A549 (cell line): ENCODE measurements around the gene CARMIL1. TPM values are rescaled to one million over a fixed set of nuclear protein-coding genes. Genes with fewer than 3 reads are reported as not detected.

Experiments
- ATAC-seq, 2 experiments: fragments of 200-7000 bp in 1 of 2; fragments of >200 bp in 1 of 2; cut with Nextera tagmentation in 1 of 2; cut with Tn5 transposase in 1 of 2; 3 replicates each; pipeline versions ENCODE4 v1.8.0 to v1.9.1; 2018 to 2020; ENCODE audit warnings: mild to moderate bottlenecking in 1 of 2, moderate library complexity in 1 of 2
- CTCF ChIA-PET: fragments of 300-600 bp; sonication (Branson Sonifier 250); formaldehyde crosslinking; extraction: SDS; loops from one replicate; lab custom pipeline; 2021; ENCODE audit warnings: antibody characterized with exemption, inconsistent platforms; lab: Yijun Ruan, JAX
- POLR2A ChIA-PET: fragments of 350-600 bp; formaldehyde crosslinking; extraction: SDS; loops from one replicate; lab custom pipeline; 2021; ENCODE audit warnings: antibody characterized with exemption, inconsistent platforms; lab: Yijun Ruan, JAX
- DNase-seq, 2 experiments: peaks; one replicate each; pipeline versions ENCODE4 v3.0.0 to v3.0.0-alpha.2; 2011 to 2016; ENCODE audit warnings: low read depth in 1 of 2, low spot score in 1 of 2
- FAIRE-seq: peaks from 2 replicates; lab custom pipeline; 2011; peaks lifted over from hg19 to GRCh38; lab: Jason Lieb, UNC
- H3K27ac ChIP-seq, 2 experiments: fragments of >200 bp; sonication (Bioruptor Twin); formaldehyde crosslinking; 3 replicates each; pipeline ENCODE4 v1.5.1; 2016 to 2017
- H3K4me1 ChIP-seq: fragments of >200 bp; sonication (Bioruptor Twin); formaldehyde crosslinking; 3 replicates; pipeline ENCODE4 v1.6.1; 2016
- H3K4me2 ChIP-seq: fragments of >200 bp; sonication (Bioruptor Twin); formaldehyde crosslinking; 3 replicates; pipeline ENCODE4 v1.6.1; 2016
- H3K4me3 ChIP-seq: fragments of >200 bp; sonication (Bioruptor Twin); formaldehyde crosslinking; 3 replicates; pipeline ENCODE4 v1.5.1; 2016
- H3K9me3 ChIP-seq: fragments of >200 bp; sonication (Bioruptor Twin); formaldehyde crosslinking; 3 replicates; pipeline ENCODE4 v1.6.1; 2016
- BHLHE40 ChIP-seq: IDR thresholded peaks from 2 replicates; pipeline ENCODE4 v1.6.1; 2012; ENCODE audit warnings: low read depth, low read length, inconsistent platforms
- CBX8 ChIP-seq: fragments of 200-600 bp; sonication (generic); IDR thresholded peaks from 2 replicates; pipeline ENCODE4 v1.6.1; 2016
- EHF ChIP-seq: fragments of 250-450 bp; sonication (Bioruptor Pico); IDR thresholded peaks from 2 replicates; pipeline ENCODE4 v1.5.0; 2020; ENCODE audit warnings: mild to moderate bottlenecking
- GATA3 ChIP-seq: IDR thresholded peaks from 2 replicates; pipeline ENCODE4 v1.6.1; 2012; ENCODE audit warnings: borderline replicate concordance
- HDAC2 ChIP-seq: fragments of 200-600 bp; sonication (generic); IDR thresholded peaks from 2 replicates; pipeline ENCODE4 v1.6.1; 2016
- HEYL ChIP-seq: fragments of 250-450 bp; sonication (Bioruptor Pico); IDR thresholded peaks from 2 replicates; pipeline ENCODE4 v1.8.0; 2021; ENCODE audit warnings: mild to moderate bottlenecking, moderate library complexity
- HOXA7 ChIP-seq: fragments of 250-450 bp; sonication (Bioruptor Pico); IDR thresholded peaks from 2 replicates; pipeline ENCODE4 v1.5.0; 2020; ENCODE audit warnings: mild to moderate bottlenecking, moderate library complexity
- HOXB13 ChIP-seq: fragments of 250-450 bp; sonication (Bioruptor Pico); IDR thresholded peaks from 2 replicates; pipeline ENCODE4 v1.5.0; 2020; ENCODE audit warnings: low read depth, mild to moderate bottlenecking, moderate library complexity
- JUNB ChIP-seq: fragments of >200 bp; sonication (Bioruptor Twin); formaldehyde crosslinking; IDR thresholded peaks from 2 replicates; pipeline ENCODE4 v1.6.1; 2016
- KDM5A ChIP-seq: fragments of 200-600 bp; sonication (generic); IDR thresholded peaks from 2 replicates; pipeline ENCODE4 v1.6.1; 2016; ENCODE audit warnings: antibody characterized with exemption, mild to moderate bottlenecking
- MAX ChIP-seq: IDR thresholded peaks from 2 replicates; pipeline ENCODE4 v1.6.1; 2012
- NFE2L2 ChIP-seq: fragments of 150-350 bp; conservative IDR thresholded peaks from 2 replicates; pipeline ENCODE4 v1.6.1; 2014; ENCODE audit warnings: low read length
- NR3C1 ChIP-seq: fragments of >200 bp; sonication (Bioruptor Twin); formaldehyde crosslinking; IDR thresholded peaks from 3 replicates; pipeline ENCODE4 v1.6.1; 2017
- PHF8 ChIP-seq: fragments of 200-600 bp; sonication (generic); IDR thresholded peaks from 2 replicates; pipeline ENCODE4 v1.6.1; 2016; ENCODE audit warnings: low read depth, mild to moderate bottlenecking, antibody characterized with exemption, moderate library complexity, borderline replicate concordance
- RARB ChIP-seq: fragments of 250-450 bp; sonication (Bioruptor Pico); IDR thresholded peaks from 2 replicates; pipeline ENCODE4 v1.8.0; 2021; ENCODE audit warnings: mild to moderate bottlenecking, moderate library complexity
- RCOR1 ChIP-seq: fragments of 150-350 bp; IDR thresholded peaks from 2 replicates; pipeline ENCODE4 v1.6.1; 2014; ENCODE audit warnings: antibody characterized with exemption, low read length, low read depth
- REST ChIP-seq: fragments of 200-600 bp; sonication (generic); IDR thresholded peaks from 2 replicates; pipeline ENCODE4 v1.6.1; 2016; ENCODE audit warnings: antibody characterized with exemption, mild to moderate bottlenecking, moderate library complexity
- RNF2 ChIP-seq: fragments of 200-600 bp; sonication (generic); IDR thresholded peaks from 2 replicates; pipeline ENCODE4 v1.6.1; 2016; ENCODE audit warnings: low read depth, mild to moderate bottlenecking, antibody characterized with exemption, moderate library complexity, borderline replicate concordance
- USF2 ChIP-seq: fragments of 450-650 bp; IDR thresholded peaks from 2 replicates; pipeline ENCODE4 v1.6.1; 2014; ENCODE audit warnings: antibody characterized with exemption
- ZC3H11A ChIP-seq: fragments of 450-650 bp; IDR thresholded peaks from 2 replicates; pipeline ENCODE4 v1.6.1; 2014; ENCODE audit warnings: antibody characterized with exemption, mild to moderate bottlenecking
- ZSCAN20 ChIP-seq: fragments of 250-450 bp; sonication (Bioruptor Pico); IDR thresholded peaks from 2 replicates; pipeline ENCODE4 v1.8.0; 2022; ENCODE audit warnings: mild to moderate bottlenecking, moderate library complexity
- WGBS: methylation state at CpG from one replicate; pipeline ENCODE4 v1.1.6; 2017; ENCODE audit errors: missing lambda C conversion rate; 5-methylcytosine and 5-hydroxymethylcytosine counted together
- polyA plus RNA-seq, 4 experiments: library from polyadenylated mRNA; depleted of rRNA in 3 of 4; stranded (reverse); fragments of >200 nt; fragmentation: RNase III in 1 of 4; extraction: RNeasy Plus Mini Kit Qiagen cat#74134 plus additional on column Dnase treatment in 1 of 4; gene quantifications; 2 replicates in 3 of 4; 3 replicates in 1 of 4; pipeline ENCODE4 v1.2.3, GENCODE V29; 2011 to 2017

CARMIL1 gene
- polyA plus RNA-seq, 2 of the 4 experiments (the other 2 are of a cell fraction) = 11.5 to 11.8 TPM

GRCh38 chr6:25494469-25494868 is 215.3 kb downstream of the CARMIL1 start:
- no peak for TF ChIP-seq ZC3H11A
- no peak for TF ChIP-seq RCOR1
- no peak for TF ChIP-seq KDM5A
- FAIRE-seq (no peak), DNase-seq (no peak), ATAC-seq (no peak)
- no peaks in the 10 kb centered on the region for H3K9me3 ChIP-seq
- ChIA-PET POLR2A (no interaction called here), CTCF (interaction anchor here (0.6 to 1.2 kb wide), 2 partner anchors 228 to 272 kb away, joined by 3 read pairs; no protein-coding TSS in a partner anchor)
- no peak overlapping the region for H3K27ac ChIP-seq
- 92% methylated on average over 1 of the region's 1 CpG for WGBS
- H3K4me3 ChIP-seq = no peak overlapping the region
- H3K4me1 ChIP-seq = peaks cover 3% of the 10 kb centered on the region; the same call in 1 of the 3 replicates
- no peak overlapping the region for H3K4me2 ChIP-seq

- ChIA-PET POLR2A (no interaction called here), CTCF (interaction anchor here (1.5 to 2.4 kb wide), 2 partner anchors 218 to 231 kb away, joined by 4 to 16 read pairs; partner anchors contain the start of gene CARMIL1)
- WGBS = 95% methylated on average over 8 of the region's 8 CpGs
- DNase-seq (no peak), ATAC-seq (no peak), FAIRE-seq (no peak)
- H3K4me1 ChIP-seq = no peaks in the 10 kb centered on the region
- TF ChIP-seq CBX8 (no peak), HOXB13 (no peak), RARB (no peak), HDAC2 (no peak), MAX (no peak), REST (no peak), EHF (CRISPR knock-in tag) (no peak), NFE2L2 (no peak), JUNB (no peak), BHLHE40 (no peak), ZSCAN20 (CRISPR knock-in tag) (no peak), GATA3 (no peak), RNF2 (no peak), RCOR1 (no peak)
- H3K4me3 ChIP-seq = no peak overlapping the region
- H3K27ac ChIP-seq = no peak overlapping the region
- H3K4me2 ChIP-seq = no peak overlapping the region
- no peaks in the 10 kb centered on the region for H3K9me3 ChIP-seq
Observed at GRCh38 chr6:25497383-25498040, 218.3 kb downstream of the CARMIL1 start.

- ATAC-seq (no peak), DNase-seq (no peak)
Observed at GRCh38 chr6:25498505-25498904, 219.3 kb downstream of the CARMIL1 start.

More at GRCh38 chr6:25498505-25498904, 219.3 kb downstream of the CARMIL1 start:
- ChIA-PET CTCF (no interaction called here), POLR2A (no interaction called here)
- TF ChIP-seq NR3C1 (no peak), ZC3H11A (no peak), PHF8 (no peak), HDAC2 (no peak), USF2 (no peak), HEYL (CRISPR knock-in tag) (no peak), HOXA7 (CRISPR knock-in tag) (no peak)
- Histone ChIP-seq H3K27ac (no peak overlapping the region), H3K4me1 (no peaks in the 10 kb centered on the region), H3K9me3 (no peaks in the 10 kb centered on the region), H3K4me2 (no peak overlapping the region), H3K4me3 (no peak overlapping the region)
- WGBS = 85% methylated on average over 4 of the region's 4 CpGs
- no peak for FAIRE-seq
